HG02885 (cell line): ENCODE data around the gene ZNF799.
"Not testable (repeated sequence)": the region's sequence is repeated elsewhere in the genome, so short reads cannot be mapped to it uniquely, and the experiment has no call there.

Experiments used
- ATAC-seq: cut with Tn5 transposase; IDR thresholded peaks from one replicate; pipeline ENCODE4 v1.9.1; 2021; ENCODE audit warnings: mild to moderate bottlenecking; ENCODE audit not compliant: unreplicated experiment, poor library complexity

Gene ZNF799

DNA sequence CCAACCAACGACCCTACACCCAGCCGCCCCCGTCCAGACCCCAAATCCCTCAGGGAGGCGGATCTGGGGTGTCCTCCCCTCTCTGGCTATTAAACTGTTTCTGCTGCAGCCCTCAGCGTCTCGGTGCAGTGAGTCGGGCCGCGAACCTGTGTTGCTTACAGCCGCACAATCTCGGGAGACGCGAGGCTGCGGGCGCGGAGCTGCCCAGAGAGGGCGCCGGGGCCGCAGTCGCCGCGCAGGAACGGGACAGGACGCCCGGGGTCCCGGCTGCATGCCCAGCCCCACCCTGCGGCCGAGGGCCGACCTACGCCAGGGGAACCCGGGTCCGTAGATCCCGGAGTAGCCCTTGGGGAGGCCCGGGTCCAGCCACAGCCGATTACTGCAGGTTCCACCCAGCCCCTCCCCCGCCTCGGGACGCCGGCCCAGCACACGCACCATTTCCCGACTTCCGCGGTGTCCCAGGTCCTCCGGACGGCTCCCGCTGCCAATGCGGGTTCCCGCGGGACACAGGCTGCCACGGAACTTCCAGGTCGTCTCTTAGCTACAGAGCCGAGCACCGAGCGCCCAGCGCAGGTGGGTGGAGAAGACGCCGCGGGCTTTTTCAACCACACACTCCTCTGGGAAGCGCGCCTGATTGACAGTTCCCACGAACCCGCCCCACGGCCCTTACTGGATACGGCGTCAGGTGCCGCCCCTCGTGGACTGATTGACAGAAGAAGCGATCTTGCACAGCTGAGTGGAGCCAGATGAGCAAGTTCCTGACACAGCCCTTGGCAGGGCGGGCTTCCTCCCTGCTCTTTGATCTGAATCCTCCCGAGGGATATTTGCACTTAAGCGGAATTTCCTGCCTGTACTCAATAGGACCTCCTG, at the start of gene ZNF799:
TSS of gene ZNF799 (minus strand) at position 639 of the 870 bp plus-strand sequence. CDS start at position 438, 201 bp downstream.
- peak; percentile 94 for ATAC-seq

- ATAC-seq: no peak
Observed at GRCh38 chr19:12450844-12451243, 49.8 kb upstream of the ZNF799 start.

DNA sequence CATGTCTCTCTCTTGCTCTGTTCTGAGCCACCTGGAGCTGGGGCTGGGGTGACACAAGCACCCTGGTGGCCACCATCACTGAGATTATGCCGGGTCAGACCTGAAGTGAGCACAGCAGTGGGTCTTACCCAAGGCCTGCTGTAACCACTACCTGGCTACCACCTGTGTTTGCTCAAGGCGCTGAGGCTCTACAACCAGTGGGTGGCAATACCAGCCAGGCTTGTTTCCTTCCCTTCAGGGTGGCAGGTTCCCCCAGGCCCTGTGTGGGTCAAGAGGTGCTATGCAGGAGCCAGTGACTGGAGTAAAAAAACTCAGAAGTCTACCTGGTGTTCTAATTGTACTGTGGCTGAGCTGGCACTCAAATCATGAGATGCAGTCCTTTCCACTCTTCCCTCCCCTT, 47.7 kb upstream of the ZNF799 start:
- ATAC-seq: no peak

DNA sequence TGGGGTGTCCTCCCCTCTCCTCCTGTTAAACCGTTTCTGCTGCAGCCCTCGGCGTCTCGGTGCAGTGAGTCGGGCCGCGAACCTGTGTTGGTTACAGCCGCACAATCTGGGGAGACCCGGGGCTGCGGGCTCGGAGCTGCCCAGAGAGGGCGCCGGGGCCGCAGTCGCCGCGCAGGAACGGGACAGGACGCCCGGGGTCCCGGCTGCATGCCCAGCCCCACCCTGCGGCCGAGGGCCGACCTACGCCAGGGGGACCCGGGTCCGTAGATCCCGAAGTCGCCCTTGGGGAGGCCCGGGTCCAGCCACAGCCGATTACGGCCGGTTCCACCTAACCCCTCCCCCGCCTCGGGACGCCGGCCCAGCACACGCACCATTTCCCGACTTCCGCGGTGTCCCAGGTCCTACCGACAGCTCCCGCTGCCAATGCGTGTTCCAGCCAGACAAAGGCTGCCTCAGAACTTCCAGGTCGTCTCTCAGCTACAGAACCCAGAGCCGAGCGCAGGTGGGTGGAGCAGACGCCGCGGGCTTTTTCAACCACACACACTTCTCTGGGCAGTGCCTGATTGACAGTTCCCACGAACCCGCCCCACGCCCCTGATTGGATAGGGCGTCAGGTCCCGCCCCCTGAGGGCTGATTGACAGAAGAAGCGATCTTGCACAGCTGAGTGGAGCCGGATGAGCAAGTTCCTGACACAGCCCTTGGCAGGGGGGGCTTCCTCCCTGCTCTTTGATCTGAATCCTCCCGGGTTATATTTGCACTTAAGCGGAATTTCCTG, 39.7 kb upstream of the ZNF799 start, which contains the start of gene ZNF443:
TSS of gene ZNF443 (minus strand) at position 481 of the 776 bp plus-strand sequence. CDS start at position 374, 107 bp downstream.
- ATAC-seq: peak; percentile 97

GRCh38 chr19:12439686-12440540, 38.8 kb upstream of the ZNF799 start:
- ATAC-seq: not testable (repeated sequence)

DNA sequence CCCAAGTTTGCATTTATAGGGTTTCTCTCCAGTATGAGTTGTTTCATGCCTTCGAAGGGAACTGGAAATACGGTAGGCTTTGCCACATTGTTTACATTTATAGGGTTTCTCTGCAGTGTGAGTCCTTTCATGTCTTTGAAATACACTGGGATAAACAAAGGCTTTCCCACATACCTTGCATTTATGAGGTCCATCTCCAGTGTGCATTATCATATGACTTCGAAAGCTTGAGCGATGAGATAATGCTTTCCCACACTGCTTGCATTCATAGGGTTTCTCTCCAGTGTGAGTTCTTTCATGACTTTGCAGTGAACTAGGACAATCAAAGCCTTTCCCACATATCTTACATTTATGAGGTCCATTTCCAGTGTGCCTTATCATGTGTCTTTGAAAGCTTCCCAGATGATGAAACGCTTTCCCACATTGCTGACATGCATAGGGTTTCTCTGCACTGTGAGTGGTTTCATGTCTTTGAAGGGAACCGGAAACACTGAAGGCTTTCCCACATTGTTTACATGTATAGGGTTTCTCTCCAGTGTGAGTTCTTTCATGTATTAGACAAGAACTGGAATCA, 29.7 kb upstream of the ZNF799 start:
- not testable (repeated sequence) for ATAC-seq

DNA sequence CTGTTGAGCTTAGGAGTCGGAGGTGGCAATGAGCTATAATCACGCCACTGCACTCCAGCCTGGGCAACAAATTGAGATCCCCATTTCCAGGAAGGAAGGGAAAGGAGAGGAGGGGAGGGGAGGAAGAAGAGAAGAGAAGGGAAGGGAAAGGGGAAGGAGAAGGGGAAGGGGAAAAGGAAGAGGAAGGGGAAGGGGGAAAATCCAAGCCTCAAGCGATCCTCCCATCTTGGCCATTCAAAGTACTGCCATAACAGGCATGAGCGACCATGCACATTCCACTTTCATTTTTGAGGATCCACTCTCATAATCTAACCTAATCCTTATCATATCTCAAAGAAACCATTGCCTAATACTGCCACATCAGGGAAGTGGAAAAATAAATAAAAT, 24.8 kb upstream of the ZNF799 start:
- ATAC-seq: no peak

DNA sequence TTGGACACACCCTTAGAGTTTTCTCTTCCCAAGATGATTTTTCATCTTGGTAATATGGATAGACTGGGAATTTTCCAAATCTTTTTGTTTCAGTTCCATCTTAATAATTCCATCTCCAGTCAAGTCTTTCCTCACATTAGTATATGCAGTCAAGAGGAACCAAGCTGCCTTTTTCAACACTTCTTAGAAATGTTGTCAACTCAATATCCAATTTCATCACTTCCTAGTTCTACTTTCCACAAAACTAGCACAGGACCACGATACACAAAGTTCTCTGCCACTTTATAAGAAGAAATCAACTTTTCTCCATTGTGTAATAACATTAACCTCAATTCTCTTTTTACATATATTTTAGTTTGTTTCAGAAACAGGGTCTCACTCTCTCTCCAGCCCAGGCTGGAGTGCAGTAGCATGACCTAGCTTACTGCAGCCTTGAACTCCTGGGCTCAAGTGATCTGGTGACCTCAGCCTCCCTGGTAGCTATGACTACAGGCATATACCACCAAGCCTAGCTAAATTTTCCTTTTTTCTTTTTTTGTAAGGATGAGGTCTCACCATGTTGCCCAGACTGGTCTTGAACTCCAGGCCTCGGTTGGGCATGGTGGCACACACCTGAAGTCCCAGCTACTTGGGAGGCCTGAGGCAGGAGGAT, 24.3 kb upstream of the ZNF799 start:
- ATAC-seq: no peak

DNA sequence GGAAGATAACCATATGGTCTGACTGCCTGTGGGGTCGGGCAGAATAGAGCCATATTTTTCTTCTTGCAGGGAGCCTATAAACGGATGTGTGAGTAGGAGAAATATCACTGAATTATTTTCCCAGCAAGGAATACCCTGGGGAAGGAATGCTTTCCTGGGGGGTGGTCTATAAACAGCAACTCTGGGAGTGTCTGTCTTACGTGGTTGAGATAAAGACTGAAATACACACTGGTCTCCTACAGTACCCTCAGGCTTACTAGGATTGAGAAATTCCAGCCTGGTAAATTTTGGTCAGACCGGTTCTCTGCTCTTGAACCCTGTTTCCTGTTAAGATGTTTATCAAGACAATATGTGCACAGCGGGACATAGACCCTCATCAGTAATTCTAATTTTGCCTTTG, 16.2 kb upstream of the ZNF799 start:
- ATAC-seq: not testable (repeated sequence)

DNA sequence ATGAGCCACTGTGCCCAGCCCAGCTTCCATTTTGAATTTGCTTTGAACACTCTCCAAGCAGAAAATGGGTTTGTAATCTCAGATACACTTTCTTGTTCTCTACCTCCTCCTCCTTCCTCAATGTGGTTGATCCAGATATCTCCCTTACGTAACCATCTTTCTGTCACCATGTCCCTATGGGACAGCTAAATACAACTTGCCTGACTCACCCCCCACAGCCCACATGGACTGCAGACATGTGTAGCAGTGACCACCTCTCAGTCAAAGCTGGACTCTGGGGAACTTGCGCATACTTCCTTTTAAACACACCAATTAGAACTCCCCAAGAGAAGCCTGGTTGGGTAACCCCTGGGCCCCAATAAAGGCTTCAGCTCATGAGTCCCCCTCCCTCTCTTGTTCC, 10.8 kb upstream of the ZNF799 start:
- no peak for ATAC-seq

DNA sequence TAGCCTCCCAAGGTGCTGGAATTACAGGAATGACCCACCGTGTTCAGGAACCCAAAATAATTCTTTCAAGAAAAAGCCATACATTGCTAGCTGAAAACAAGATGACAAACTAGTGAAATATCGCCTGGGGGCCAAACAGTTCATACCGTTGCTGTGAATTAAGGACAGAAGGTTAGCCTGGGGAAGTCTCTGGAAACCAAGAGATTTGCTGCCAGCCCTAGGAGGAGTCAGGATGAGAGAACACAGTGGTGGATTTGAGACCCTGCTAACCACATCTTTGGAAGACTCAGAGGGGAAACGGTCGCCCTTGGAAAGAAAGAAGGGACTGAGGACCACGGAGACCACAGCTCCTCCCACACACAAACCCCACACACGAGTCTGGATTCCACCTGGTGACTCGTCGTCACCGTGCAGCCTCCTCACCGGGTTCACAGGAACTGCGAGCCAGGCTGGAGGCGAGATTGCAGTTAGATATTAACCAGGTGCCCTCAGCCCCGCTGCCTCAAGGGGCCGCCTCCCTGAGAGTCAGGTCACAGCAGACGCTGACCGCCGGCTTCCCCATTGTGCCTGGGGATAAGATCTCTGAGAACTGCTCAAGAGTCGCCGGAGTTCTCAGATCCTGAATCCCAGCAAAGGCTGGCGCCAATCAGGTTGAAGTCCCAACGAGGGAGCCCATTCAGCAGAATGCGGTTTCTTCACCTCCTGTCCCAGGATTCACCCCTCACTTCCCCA, 1.0 kb downstream of the ZNF799 start:
- peak; percentile 26 for ATAC-seq

- not testable (repeated sequence) for ATAC-seq
Observed at GRCh38 chr19:12391148-12391547, 9.9 kb downstream of the ZNF799 start.

- not testable (repeated sequence) for ATAC-seq
Observed at GRCh38 chr19:12386365-12386764, 14.7 kb downstream of the ZNF799 start.

GRCh38 chr19:12380444-12380737, 20.7 kb downstream of the ZNF799 start:
- ATAC-seq: no peak

DNA sequence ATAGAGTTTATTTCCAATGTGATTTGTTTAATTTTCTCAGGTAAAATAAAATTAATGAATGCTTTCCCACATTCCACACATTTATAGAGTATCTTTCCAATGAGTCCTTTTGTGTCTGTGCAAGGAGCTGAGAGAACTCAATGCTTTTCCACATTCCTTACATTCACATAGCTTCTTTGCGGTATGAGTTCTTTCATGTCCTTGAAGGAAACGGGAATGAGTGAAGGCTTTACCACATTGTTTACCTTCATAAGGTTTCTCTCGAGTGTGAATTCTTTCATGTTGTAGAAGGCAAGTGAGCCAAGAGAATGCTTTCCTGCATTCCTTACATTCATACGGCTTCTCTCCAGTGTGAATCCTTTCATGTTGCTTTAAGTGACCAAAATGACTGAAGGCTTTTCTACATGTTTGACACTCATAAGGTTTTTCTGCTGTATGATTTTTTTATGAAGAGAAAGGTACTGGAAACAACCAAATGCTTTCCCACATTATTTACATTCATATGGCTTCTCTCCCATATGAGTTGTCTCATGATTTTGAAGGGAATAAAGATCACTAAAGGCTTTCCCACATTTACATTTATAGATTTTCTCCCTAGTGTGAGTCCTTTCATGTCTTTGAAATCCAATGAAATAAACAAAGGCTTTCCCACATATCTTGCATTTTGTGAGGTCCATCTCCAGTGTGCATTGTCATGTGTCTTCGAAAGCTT, 21.2 kb downstream of the ZNF799 start:
- no peak for ATAC-seq

GRCh38 chr19:12374026-12374425, 27.0 kb downstream of the ZNF799 start:
- no peak for ATAC-seq

- peak; percentile 60 for ATAC-seq
Observed at GRCh38 chr19:12365236-12366162, 35.6 kb downstream of the ZNF799 start, which contains the start of gene ZNF442. TSS of gene ZNF442 (minus strand) at chr19:12365683. CDS start at chr19:12363631, 2,052 bp downstream.
